CD4-positive, alpha-beta T cell treated with Interleukin-17A for 4 hours (primary cell): Measurements from ENCODE around the gene CIDEB.

Source experiments
- DNase-seq: peaks from one replicate; pipeline ENCODE4 v3.0.0-alpha.2; 2020; ENCODE audit warnings: mixed read lengths

Gene CIDEB

GRCh38 chr14:24311837-24312615 is 4.2 kb upstream of the CIDEB start:
- DNase-seq, result peak; percentile 24

- DNase-seq, result peak; percentile 75
Measured at GRCh38 chr14:24310646-24311604, 3.1 kb upstream of the CIDEB start, which contains the start of gene LTB4R. TSS of gene LTB4R (plus strand) at chr14:24311502. CDS start at chr14:24315652, 4,150 bp downstream.

GRCh38 chr14:24310265-24310645 is 2.5 kb upstream of the CIDEB start:
- no peak for DNase-seq

GRCh38 chr14:24309538-24310264 is 1.9 kb upstream of the CIDEB start, which contains the start of gene LTB4R2:
TSS of gene LTB4R2 (plus strand) at chr14:24310140. CDS start at chr14:24310665, 525 bp downstream.
- DNase-seq, result no peak

GRCh38 chr14:24308342-24309124 is 756 bp upstream of the CIDEB start:
- DNase-seq, result no peak

GRCh38 chr14:24307156-24307574 is 612 bp downstream of the CIDEB start:
- DNase-seq, result no peak

GRCh38 chr14:24304019-24304387 is 3.8 kb downstream of the CIDEB start:
- no peak for DNase-seq

GRCh38 chr14:24300326-24300980 is 7.3 kb downstream of the CIDEB start:
- no peak for DNase-seq

- DNase-seq, result peak; percentile 94
Measured at GRCh38 chr14:24299255-24300191, 8.3 kb downstream of the CIDEB start, which contains the start of the genes DHRS1 and NOP9. TSS of gene DHRS1 (minus strand) at chr14:24299780. CDS start at chr14:24299106, 674 bp downstream. TSS of gene NOP9 (plus strand) at chr14:24299850. CDS start at chr14:24299955, 105 bp downstream.

- DNase-seq, result peak; percentile 18
Measured at GRCh38 chr14:24298892-24299254, 8.9 kb downstream of the CIDEB start.

- DNase-seq, result no peak
Measured at GRCh38 chr14:24297190-24297964, 10.4 kb downstream of the CIDEB start.

GRCh38 chr14:24296341-24297157 is 11.2 kb downstream of the CIDEB start:
- peak; percentile 78 for DNase-seq

- DNase-seq, result no peak
Measured at GRCh38 chr14:24293525-24293924, 14.3 kb downstream of the CIDEB start.

GRCh38 chr14:24292118-24292807 is 15.5 kb downstream of the CIDEB start:
- no peak for DNase-seq

GRCh38 chr14:24291446-24292117 is 16.2 kb downstream of the CIDEB start:
- DNase-seq, result no peak

- no peak for DNase-seq
Measured at GRCh38 chr14:24290746-24291145, 17.0 kb downstream of the CIDEB start.

GRCh38 chr14:24289649-24290280 is 18.0 kb downstream of the CIDEB start:
- no peak for DNase-seq
